Fibroblast of peridontal ligament (primary cell): ENCODE data around the gene STK40.

Experiments
- DNase-seq: peaks from one replicate; pipeline ENCODE4 v3.0.0-alpha.2; 2010; ENCODE audit errors: extremely low read depth

Gene STK40

DNA sequence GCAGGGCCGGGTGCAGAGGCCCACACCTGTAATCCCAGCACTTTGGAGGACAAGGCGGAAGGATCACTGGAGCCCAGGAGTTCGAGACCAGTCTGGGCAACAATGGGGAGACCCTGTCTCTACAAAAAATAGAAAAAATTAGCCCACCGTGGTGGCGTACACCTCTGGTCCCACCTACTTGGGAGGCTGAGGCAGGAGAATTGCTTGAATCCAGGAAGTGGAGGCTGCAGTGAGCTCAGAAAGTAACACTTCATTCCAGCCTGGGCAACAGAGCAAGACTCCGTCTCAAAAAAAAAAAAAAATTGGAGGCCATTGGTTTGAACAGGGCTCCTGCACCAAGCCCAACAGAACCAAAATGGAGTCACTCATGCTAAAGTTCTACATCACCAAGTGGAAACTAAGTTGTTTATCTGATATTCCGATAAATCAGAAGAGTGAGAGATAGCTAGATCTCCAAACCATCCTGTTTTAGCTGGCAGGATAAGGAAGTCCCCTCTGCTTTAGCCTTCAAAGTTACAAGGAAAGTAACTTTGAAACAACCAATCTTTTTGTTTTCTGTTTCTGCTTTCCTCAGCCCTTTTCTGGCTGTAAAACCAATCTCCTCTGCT lies 12.8 kb upstream of the STK40 start:
- no peak for DNase-seq

GRCh38 chr1:36397378-36398230 lies 11.9 kb upstream of the STK40 start, which contains the start of gene LSM10:
Gene LSM10 (minus strand): TSS chr1:36397908. CDS start chr1:36394129, 3,779 bp downstream.
- peak; percentile 92 for DNase-seq

- no peak for DNase-seq
Observed at GRCh38 chr1:36397083-36397377, 11.3 kb upstream of the STK40 start.

DNA sequence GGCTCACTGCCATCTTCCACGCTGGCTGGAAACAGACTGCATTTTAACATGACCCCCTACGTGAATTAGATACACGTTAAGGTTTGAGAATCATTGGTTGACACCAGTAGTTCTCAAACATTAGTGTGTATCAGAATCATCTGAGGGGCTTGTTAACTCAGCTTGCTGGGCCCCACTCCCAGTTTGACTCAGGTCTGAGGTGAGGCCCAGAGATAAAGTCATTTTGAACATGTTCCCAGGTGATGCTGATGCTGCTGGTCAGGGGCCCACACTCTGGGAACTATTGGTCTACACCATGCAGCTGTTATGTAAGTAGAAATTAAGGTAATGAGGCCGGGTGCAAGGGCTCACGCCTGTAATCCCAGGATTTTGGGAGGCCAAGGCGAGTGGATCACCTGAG lies 10.6 kb upstream of the STK40 start:
- no peak for DNase-seq

GRCh38 chr1:36393686-36394085 lies 8.0 kb upstream of the STK40 start:
- DNase-seq = no peak

GRCh38 chr1:36392836-36393235 lies 7.1 kb upstream of the STK40 start:
- DNase-seq = no peak

DNA sequence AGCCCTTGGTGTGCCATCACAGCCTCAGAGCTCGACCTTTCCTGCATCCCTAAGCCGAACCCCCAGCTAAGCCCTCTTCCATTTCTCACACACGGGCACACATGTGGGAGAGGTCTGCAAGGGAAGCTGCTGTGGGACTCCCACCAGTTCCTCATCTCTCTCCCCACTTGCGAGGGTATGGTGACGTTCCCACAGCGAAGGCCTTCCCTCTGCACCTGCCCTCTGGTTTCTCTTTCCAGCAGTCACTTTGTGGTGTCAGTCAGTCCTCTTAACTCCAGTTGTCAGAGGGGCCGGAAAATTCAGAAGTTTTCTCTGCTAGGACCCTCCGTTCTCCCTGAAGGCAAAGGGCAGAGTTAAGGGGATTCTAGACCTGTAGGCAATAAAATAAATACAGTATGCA lies 5.5 kb upstream of the STK40 start:
- no peak for DNase-seq

DNA sequence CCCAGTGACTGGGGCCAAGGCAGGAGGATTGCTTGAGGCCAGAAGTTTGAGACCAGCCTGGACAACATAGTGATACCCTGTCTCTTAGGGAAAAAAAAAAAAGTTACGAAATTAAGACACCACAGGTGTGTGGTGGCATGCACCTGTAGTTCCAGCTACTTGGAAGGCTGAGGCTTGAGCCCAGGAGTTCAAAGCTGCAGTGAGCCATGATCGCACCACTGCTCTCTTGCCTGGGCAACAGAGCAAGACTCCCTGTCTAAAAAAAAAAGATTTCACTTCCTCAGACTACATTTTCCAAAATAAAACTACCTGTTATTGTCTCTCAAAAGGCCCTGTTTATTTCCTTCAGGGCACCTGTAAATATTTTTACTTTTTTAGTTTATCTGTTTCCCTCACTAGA lies 4.7 kb upstream of the STK40 start:
- DNase-seq = no peak

- no peak for DNase-seq
Observed at GRCh38 chr1:36389999-36390398, 4.3 kb upstream of the STK40 start.

GRCh38 chr1:36389261-36389660 lies 3.5 kb upstream of the STK40 start:
- DNase-seq = no peak

DNA sequence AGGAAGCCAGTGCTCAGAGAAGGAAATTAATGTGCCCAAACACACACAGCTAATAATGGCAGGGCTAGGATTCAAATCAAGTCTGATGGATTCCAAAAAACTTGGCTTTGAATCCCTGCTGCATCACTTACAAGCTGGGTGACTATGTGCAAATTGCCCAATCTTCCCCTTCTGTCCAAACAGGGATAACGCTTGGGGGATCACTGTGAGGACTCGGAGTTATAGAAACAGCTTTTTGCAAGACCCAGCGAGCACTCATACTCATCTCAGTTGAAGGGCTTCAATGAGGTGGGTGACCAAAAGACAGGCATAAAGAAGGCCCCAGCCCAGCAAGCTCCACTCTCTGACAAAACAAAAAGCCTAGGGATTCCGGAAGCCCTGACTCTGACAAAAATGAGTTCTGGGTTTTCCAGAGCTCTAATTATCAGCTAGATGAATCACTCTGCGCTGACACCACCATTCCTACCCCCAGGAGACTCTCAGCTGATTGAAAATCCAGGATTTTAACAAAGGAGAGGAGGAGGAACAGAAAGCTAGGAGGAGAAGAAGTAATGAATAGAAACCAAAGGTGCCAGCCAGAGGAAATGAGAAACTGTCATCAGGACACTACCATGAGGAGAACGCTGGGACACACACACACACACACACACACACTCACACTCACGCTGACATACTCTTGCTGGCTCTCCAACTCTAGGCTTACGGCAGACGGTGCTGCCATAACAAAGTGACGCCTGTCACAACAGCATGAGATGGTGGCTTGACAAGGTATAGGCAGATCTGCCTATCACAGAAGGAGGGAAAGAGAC lies 1.6 kb upstream of the STK40 start:
- peak; percentile 91 for DNase-seq

DNA sequence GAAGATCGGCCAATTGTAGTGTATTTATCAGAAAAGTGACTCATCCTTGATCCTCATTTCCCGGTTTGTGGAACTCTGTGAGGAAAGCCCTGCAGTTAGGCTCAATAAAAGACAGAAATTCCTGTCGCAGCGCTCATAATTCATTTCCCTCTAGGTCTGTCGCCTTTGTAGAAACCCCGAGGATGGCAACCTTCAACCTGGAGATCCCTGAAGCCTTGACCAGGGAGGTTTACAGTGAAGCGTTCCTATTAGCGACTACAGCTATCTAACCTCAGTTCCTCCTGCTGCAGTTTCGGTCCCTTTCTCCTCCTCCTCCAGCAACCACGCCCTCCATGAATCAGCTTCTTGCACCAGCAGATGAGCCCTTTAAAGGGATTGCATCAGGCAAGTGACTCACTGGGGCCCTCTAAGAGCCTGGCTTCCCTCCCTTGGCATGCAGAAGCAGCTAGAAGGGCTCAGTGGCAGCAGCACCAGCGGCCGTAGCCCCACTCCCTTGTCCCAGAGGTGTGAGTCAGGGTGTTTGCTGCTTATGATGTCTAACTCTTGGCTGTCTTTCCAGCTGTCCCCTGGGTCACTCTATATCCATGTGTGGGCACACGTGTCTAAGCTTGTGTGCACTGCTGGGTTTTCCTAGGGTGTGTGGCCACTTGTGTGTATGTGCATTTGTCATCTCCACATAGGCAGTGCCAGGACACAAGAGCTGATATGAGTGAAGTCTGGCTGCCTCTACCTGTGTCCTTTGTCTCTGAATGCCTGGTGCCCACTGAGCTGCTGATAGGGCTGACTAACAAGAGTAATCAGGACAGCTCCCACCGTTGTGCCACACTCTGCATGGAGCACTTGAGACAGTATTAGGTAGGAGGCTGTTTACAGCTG lies 779 bp upstream of the STK40 start:
- DNase-seq = peak; percentile 100

- DNase-seq = peak; percentile 14
Observed at GRCh38 chr1:36384542-36385409, 948 bp downstream of the STK40 start.

DNA sequence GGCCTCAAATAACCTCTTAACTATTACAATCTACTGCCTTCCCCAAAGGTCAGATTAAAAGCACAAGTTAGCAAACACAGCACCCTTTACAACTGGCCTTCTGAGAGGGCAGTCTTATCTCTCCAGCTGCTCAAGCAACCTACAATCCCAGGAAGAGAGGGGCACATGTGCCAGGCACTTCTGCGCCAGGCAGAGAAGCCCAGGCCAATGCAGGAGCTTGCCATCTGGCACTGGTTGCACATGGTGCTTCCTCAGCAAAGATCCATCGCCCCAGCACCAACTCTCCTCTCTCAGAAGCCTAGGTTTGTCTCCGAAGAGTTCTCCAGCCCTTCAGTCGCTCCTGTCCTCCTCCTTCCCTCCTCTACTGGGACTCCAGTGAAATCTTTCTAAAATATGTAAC lies 2.5 kb downstream of the STK40 start:
- no peak for DNase-seq

DNA sequence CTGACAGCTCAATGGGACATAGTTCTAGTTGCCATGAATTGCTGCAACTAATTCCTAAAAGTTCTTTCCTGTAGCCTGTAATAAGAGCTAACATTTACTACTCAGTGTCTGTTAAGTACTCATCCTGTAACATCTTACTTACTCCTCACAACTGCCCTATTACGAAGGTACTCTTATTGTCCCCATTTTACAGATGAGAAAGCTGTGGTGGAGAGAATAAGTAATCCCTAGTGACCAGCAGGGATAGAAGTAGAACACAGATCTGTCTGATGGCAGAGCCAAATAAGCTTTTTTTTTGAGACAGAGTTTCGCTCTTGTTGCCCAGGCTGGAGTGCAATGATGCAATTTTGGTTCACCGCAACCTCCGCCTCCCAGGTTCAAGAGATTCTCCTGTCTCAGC lies 3.1 kb downstream of the STK40 start:
- no peak for DNase-seq

DNA sequence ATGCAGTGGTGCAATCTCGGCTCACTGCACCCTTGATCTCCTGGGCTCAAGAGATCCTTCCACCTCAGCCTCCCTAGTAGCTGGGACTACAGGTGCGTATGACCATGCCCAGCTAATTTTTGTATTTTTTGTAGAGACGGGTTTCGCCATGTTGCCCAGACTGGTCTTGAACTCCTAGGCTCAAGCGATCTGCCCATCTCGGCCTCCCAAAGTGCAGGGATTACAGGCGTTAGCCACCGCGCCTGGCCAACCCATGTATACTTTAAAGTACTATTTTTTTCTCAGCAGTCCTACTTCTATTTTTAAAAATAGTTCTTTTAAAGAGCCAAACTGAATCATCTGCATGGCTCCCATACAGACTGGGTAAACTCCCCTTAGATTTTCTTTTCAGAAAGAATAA lies 3.5 kb downstream of the STK40 start:
- no peak for DNase-seq

DNA sequence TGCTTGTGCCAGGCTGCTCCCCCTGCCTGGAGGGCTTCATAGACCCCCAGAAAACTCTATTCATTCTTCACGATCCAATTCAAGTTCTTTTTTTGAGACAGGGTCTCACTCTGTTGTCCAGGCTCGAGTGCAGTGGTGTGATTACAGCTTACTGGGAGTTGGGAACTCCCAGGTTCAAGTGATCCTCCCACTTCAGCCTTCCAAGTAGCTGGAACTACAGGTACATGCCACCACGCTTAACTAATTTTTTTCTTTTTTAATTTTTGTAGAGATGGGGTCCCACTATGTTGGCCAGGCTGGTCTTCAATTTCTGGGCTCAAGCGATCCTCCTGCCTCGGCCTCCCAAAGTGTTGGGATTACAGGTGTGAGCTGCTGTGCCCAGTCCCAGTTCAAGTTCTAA lies 4.3 kb downstream of the STK40 start:
- no peak for DNase-seq

DNA sequence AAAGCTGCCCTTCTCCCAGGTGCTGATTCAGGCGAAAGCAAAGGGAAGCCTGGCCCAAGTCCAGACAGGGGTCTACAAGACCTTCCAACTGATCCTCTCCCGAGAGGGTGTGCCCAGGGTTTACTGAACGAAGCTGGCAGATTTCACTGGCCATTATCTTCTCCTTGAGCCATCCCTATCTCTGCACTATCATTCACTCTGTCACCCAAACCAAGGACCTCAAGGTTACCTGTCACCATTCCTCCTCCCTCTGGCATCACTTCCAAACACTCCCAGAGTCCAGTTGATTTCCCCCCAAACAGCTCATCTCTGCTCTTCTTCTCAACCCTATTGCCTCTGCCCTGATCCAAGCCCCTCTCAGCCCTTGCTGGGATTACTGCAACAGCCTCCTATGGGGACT lies 4.9 kb downstream of the STK40 start:
- no peak for DNase-seq

GRCh38 chr1:36380143-36380619 lies 5.5 kb downstream of the STK40 start:
- no peak for DNase-seq

DNA sequence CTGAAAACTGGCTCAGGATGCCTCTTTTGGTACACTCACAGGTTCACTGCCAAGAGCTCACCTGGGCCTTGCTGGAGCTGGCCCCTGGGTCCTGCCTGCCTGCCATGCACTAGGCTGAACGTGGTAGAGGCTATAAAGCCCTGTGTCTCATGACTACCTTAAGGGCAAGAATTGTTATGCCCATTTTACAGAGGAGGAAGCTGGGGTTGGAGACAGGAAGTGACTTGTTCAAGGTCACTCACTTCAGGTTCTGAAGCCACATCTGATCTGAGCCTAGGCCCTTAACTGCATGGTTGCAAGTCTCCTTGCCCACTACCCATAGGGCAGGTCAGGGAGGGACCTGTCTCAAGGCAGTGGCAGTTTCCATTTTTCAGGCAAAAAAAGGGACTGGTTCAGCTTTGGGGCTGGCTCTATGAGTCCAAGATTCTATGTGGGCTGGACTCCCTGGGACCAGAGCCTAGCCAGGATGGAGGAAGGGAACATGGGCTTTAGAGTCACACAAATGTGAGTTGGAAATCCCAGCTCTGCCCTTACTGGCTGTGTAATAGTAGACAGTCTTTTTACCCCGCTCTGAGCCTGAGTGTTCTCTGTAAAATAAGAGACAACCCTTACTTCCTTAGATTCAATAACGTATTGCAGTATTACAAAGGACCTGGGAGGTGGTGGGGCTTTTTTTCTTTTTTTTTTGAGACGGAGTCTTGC lies 7.8 kb downstream of the STK40 start:
- no peak for DNase-seq
